Small intestine (tissue), 7 donors: ENCODE data around the gene CDH13. TPM values are rescaled to one million over a fixed set of nuclear protein-coding genes. Genes with fewer than 3 reads are reported as not detected.

Experiments used
- DNase-seq, 2 donors: peaks; one replicate each; pipeline versions ENCODE4 v3.0.0 to v3.0.0-alpha.2; 2013
- FAIRE-seq: peaks from 2 replicates; lab custom pipeline; 2012; peaks lifted over from hg19 to GRCh38; lab: Jason Lieb, UNC
- H3K27ac ChIP-seq, 3 donors: one replicate each; pipeline ENCODE4 v1.5.1; 2013; ENCODE audit warnings: low read length in 2 of 3, mild to moderate bottlenecking in 2 of 3, control low read depth in 1 of 3, inconsistent platforms in 1 of 3, low read depth in 1 of 3, moderate library complexity in 1 of 3
- H3K27me3 ChIP-seq, 3 donors: one replicate each; pipeline ENCODE4 v1.6.1; 2013; ENCODE audit warnings: low read length in 3 of 3, inconsistent platforms in 1 of 3; ENCODE audit not compliant: control insufficient read depth in 3 of 3, insufficient read depth in 3 of 3
- H3K36me3 ChIP-seq, 3 donors: one replicate each; pipeline ENCODE4 v1.6.1; 2013; ENCODE audit warnings: low read length in 3 of 3, inconsistent platforms in 1 of 3, low read depth in 1 of 3, mild to moderate bottlenecking in 1 of 3, moderate library complexity in 1 of 3; ENCODE audit not compliant: control insufficient read depth in 3 of 3, insufficient read depth in 2 of 3
- H3K4me1 ChIP-seq, 3 donors: one replicate each; pipeline ENCODE4 v1.6.1; 2013; ENCODE audit warnings: low read length in 2 of 3, inconsistent platforms in 1 of 3, low read depth in 1 of 3, mild to moderate bottlenecking in 1 of 3, moderate library complexity in 1 of 3; ENCODE audit not compliant: control insufficient read depth in 3 of 3, insufficient read depth in 2 of 3
- H3K4me3 ChIP-seq, 3 donors: one replicate each; pipeline ENCODE4 v1.5.1; 2013; ENCODE audit warnings: low read length in 3 of 3, control low read depth in 1 of 3, inconsistent platforms in 1 of 3, low read depth in 1 of 3, mild to moderate bottlenecking in 1 of 3, moderate library complexity in 1 of 3
- H3K9me3 ChIP-seq, 2 donors: one replicate each; pipeline ENCODE4 v1.6.1; 2013; ENCODE audit warnings: low read depth in 1 of 2, low read length in 1 of 2; ENCODE audit not compliant: control insufficient read depth in 2 of 2, insufficient read depth in 1 of 2
- WGBS, 3 donors: extraction: QIAGEN DNeasy Blood & Tissue Kit; methylation state at CpG; one replicate each; pipeline ENCODE4 v1.1.7; 2013; 5-methylcytosine and 5-hydroxymethylcytosine counted together
- polyA plus RNA-seq, 4 donors: library from polyadenylated mRNA; stranded (reverse) in 3 of 4; unstranded in 1 of 4; fragments of 200-250 nt in 3 of 4; fragments of 120-200 nt in 1 of 4; gene quantifications; one replicate each; pipeline versions ENCODE4 v1.2.1 to v1.2.3, GENCODE V29; 2013
- donor health status: healthy with polysubstance abuse.
- donor health status: control.
- donor health status: control.
- donor health status: Bipolar disorder and iron deficiency.
- donor health status: healthy.

CDH13 gene
- polyA plus RNA-seq, 4 donors, result 0.27 to 15.0 (median 2.9) TPM; not detected in 1

DNA sequence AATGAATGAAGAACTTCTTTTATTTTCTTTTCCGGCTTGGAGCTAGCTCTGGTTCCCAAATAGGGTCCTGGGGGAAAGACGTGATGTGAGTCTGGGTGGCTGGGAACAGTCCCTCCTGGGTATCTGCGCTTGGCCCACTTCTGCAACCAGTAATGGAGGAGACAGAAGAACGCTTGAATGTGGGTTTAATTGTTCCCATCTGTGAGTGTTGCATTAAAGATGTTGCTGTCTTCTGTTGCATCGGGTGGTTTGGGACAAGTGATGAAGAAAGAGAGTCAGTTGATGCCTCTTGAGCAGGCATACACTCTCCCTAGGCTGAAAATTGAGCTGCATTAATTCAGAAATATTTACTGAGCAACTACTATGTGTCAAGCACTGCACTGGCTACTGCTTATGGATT lies 511.1 kb downstream of the CDH13 start:
- no peak overlapping the region for H3K4me3 ChIP-seq

GRCh38 chr16:83138512-83138911 lies 511.7 kb downstream of the CDH13 start:
- FAIRE-seq, result no peak
- WGBS, 3 donors, result 27 to 65% (median 36%) methylated on average over 7 of the region's 7 CpGs

More for the DNA sequence above, 511.1 kb downstream of the CDH13 start:
- FAIRE-seq (no peak), DNase-seq (no peak)
- H3K9me3 ChIP-seq, result peaks cover 0 to 4% of the 10 kb centered on the region in 2 donors
- 52 to 63% (median 58%) methylated on average over 5 of the region's 5 CpGs for WGBS, 3 donors
- H3K36me3 ChIP-seq, result no peaks in the 10 kb centered on the region
- peaks cover 0 to 13% (median 0%) of the 10 kb centered on the region in 3 donors for H3K27me3 ChIP-seq
- H3K4me1 ChIP-seq, result peaks cover 0 to 18% (median 2%) of the 10 kb centered on the region in 3 donors
- H3K27ac ChIP-seq, result no peak overlapping the region

DNA sequence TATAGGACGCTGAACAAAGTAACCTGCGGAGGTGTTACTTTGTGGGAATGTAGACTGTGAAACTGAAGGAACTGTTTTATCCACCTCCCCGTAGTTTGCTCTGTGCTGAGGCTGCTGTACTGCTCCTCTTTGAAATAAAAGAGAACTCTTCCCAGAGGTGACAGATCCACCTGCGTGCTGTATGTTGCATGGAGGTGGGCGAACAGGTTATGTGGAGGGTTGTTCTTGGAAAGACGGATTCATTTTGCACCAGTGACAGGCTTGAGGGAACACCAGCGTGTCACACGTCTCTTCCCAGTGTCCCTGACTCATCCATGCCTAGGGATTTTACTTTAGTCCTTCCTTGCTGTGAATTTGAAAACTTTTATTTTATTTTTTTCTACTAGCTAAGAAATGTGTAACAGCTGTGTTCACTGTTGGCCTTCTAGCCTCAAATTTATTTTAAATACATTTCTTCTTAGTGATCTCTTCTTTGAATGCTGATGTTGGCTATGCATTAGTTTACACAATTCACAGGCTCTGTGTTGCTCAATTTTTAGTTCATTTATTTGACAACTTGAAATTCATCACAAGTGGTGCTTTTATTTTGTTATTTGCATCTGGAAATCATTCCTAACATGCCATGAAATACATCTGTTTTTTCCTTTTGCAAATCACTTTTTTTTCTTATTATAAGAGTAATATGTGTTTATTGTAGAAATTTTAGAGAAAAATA lies 512.4 kb downstream of the CDH13 start:
- H3K4me3 ChIP-seq, result no peak overlapping the region
- H3K4me1 ChIP-seq, result peaks cover 0 to 18% (median 2%) of the 10 kb centered on the region in 3 donors
- 66 to 81% (median 67%) methylated on average over 8 of the region's 8 CpGs for WGBS, 3 donors
- peak overlapping the region in 1 of 3 donors; percentile 19 for H3K27ac ChIP-seq
- no peaks in the 10 kb centered on the region for H3K36me3 ChIP-seq
- DNase-seq (no peak), FAIRE-seq (no peak)
- peaks cover 0 to 4% of the 10 kb centered on the region in 2 donors for H3K9me3 ChIP-seq
- peaks cover 0 to 13% (median 0%) of the 10 kb centered on the region in 3 donors for H3K27me3 ChIP-seq

More at GRCh38 chr16:83138512-83138911, 511.7 kb downstream of the CDH13 start:
- peaks cover 0 to 4% of the 10 kb centered on the region in 2 donors for H3K9me3 ChIP-seq
- H3K4me3 ChIP-seq, result no peak overlapping the region
- H3K27me3 ChIP-seq, result peaks cover 0 to 13% (median 0%) of the 10 kb centered on the region in 3 donors
- H3K27ac ChIP-seq, result peak overlapping the region in 1 of 3 donors; percentile 19
- peak; percentile 18 to 51 for DNase-seq
- H3K4me1 ChIP-seq, result peaks cover 0 to 18% (median 2%) of the 10 kb centered on the region in 3 donors
- H3K36me3 ChIP-seq, result no peaks in the 10 kb centered on the region

DNA sequence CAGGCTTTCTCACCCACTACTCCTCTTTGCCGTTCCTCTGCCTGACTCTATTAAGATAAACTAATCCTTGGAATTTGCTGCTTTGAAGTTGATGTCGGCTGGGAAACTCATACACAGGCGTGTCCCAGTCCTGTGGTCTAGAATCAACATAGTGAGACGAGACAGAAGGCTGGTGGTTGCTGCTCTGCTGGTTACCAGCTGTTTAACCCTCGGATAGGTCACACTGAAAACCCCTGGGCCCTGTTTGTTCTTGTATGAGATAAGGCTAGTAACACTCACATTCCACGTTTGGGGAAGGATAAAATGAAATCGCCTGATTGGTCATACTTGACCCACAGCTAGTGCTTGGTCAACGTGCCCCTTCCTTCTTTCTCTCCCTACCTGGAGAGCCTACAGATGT lies 517.0 kb downstream of the CDH13 start:
- H3K9me3 ChIP-seq, result no peaks in the 10 kb centered on the region
- H3K4me1 ChIP-seq, result peaks cover 0 to under 1% (median 0%) of the 10 kb centered on the region in 3 donors
- H3K27me3 ChIP-seq, result peaks cover 0 to 5% (median 0%) of the 10 kb centered on the region in 3 donors
- no peak overlapping the region for H3K4me3 ChIP-seq
- peak; percentile 30 to 34 for DNase-seq
- WGBS, 3 donors, result 17 to 38% (median 23%) methylated on average over 8 of the region's 8 CpGs
- no peaks in the 10 kb centered on the region for H3K36me3 ChIP-seq
- no peak for FAIRE-seq
- H3K27ac ChIP-seq, result no peak overlapping the region

DNA sequence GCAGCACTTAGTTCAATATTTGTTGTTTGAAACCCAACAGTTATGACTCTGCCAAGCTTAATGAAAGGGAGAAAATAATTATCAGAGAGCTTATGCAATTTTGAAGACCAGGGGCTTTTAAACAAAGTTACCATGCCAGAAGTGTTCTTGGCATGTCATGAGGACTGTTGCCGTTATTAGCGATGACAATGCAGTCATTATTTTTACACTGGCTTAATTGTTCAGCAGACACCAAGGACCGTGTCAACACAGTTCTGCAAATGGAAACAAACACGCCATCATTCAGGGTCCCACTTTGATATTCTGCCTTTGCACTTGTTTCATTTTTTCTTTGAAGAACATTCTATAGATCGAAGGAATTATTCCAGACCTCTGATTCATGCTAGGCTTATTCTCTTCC lies 518.5 kb downstream of the CDH13 start:
- no peak for FAIRE-seq

GRCh38 chr16:83147244-83147643 lies 520.5 kb downstream of the CDH13 start:
- Histone ChIP-seq H3K36me3 (no peaks in the 10 kb centered on the region), H3K4me1 (no peaks in the 10 kb centered on the region), H3K27ac (no peak overlapping the region), H3K9me3 (no peaks in the 10 kb centered on the region), H3K27me3 (no peaks in the 10 kb centered on the region), H3K4me3 (no peak overlapping the region)
- 45 to 68% (median 60%) methylated on average over 6 of the region's 6 CpGs for WGBS, 3 donors
- DNase-seq (no peak), FAIRE-seq (no peak)

More for the DNA sequence above, 518.5 kb downstream of the CDH13 start:
- WGBS, 3 donors, result 81 to 90% (median 82%) methylated on average over 5 of the region's 5 CpGs
- Histone ChIP-seq H3K27me3 (peaks cover 0 to 2% (median 0%) of the 10 kb centered on the region in 3 donors), H3K4me3 (no peak overlapping the region), H3K36me3 (no peaks in the 10 kb centered on the region), H3K4me1 (no peaks in the 10 kb centered on the region), H3K27ac (no peak overlapping the region), H3K9me3 (no peaks in the 10 kb centered on the region)
- DNase-seq, result no peak

DNA sequence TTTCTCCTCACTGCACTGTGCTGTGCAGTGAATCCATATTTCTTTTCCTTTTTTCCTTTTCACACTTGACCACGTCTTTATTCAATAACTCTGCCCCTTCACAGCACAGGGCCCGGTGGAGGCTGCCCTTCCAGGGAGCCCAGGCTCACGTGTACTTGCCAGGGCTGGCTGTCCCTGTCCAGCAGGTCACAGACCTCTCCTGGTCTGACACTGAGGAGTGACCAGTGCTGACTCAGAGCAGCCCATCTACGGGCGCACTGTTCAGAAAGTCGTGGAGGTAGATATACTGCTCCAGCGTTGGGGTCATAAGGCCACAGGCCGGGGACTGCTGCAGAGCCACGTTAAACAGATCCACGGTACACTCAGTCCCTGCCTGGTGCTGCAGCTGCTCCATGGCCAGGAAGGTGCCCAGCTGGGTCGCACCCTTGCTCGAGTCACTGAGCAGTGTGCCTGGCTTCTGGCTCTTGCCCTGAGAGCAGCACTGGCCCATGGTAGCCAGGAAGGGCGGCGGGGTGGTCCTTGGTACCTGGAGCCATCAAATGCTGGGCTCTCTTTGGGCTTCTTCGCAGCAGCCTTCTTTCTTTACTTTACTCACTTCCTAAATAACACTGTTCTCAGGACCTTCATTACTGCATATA lies 531.7 kb downstream of the CDH13 start:
- Histone ChIP-seq H3K4me3 (no peak overlapping the region), H3K27me3 (no peaks in the 10 kb centered on the region), H3K9me3 (no peaks in the 10 kb centered on the region), H3K36me3 (no peaks in the 10 kb centered on the region), H3K4me1 (no peaks in the 10 kb centered on the region), H3K27ac (no peak overlapping the region)
- WGBS, 3 donors, result 76 to 82% (median 80%) methylated on average over 15 of the region's 15 CpGs
- no peak for DNase-seq
- no peak for FAIRE-seq

DNA sequence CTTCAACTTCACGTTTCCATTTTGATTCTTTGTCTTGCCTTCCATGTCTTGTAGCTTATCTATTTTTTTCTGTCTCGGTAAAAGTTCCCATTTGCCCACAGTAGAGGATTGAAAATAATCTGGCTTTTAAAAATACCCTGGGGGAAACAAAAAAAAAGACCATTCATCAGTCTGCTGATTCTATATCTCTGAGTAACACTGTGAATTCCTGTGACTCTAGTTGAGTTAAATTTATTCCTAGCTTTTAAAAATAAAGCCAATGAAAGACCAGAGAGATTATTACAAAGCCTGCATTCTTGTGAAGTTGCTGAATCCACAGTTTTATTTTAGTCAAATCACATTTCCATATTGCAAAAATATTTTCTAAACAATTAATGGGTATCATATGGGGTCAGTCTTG lies 532.3 kb downstream of the CDH13 start:
- 69 to 76% (median 74%) methylated on average over 2 of the region's 2 CpGs for WGBS, 3 donors
- Histone ChIP-seq H3K36me3 (no peaks in the 10 kb centered on the region), H3K27me3 (no peaks in the 10 kb centered on the region), H3K4me3 (no peak overlapping the region), H3K27ac (no peak overlapping the region), H3K4me1 (no peaks in the 10 kb centered on the region), H3K9me3 (no peaks in the 10 kb centered on the region)
- FAIRE-seq (no peak), DNase-seq (no peak)
